ELF-1 (cell line): Measurements from ENCODE around the gene TKTL1.

Experiments used
- DNase-seq: peaks from one replicate; pipeline ENCODE4 v3.0.0-alpha.2; 2016; ENCODE audit warnings: low read depth, low spot score

TKTL1 gene

DNA sequence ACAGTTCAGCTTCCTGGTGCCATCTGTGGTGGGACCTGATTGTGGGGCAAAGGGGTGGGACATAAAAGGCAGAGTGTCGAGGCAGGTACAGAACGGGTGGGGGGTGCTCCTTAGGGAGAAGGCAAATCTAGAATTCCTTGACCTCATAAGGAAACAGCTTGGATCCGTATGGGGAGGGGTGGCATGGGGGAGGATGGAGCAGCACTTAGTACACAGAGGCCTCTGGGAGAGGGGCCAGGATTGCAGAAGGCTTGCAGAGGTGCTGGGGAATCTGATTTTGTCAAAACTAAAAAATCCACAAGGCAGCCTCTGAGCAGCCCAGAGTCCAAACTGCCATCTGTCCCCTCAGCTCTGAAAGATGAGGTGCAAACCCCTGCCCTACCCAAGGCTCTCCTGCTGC is 81.2 kb downstream of the TKTL1 start:
- no peak for DNase-seq

DNA sequence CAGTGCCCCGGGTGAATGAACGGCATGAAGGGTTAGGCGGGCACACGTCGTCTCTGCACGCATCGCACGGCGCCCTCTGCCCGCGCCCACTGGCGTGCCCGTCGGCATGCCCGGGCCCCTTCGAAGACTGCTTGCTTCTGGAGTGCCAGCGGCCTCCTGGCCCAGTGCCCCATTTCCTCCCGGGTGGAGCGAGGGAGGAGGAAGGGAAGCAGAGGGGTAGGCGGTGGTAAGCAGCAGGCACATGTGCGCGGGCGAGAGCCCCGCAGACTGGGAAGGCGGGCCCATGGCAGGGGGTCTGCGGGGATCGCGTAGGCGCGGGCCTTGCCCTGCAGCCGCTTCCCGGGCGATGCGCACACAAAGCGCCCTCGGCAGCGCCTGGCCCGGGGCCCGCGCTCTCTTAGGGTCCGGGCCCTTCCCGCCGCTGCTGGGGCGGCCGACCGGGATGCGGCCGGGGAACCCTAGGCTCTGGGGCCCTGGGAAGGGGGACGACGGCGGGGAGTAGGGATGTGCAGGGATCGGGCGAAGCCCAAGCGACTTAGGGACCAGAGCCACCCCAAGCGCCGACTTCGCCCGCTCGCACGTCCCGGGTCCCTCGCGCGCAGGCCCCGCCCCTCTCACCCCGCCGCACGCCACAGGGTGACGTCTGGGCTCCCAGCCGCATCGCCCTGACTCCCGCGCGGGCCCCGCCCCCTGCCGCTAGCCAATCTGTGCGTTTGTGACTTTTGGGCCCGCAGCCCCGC is 82.6 kb downstream of the TKTL1 start:
- no peak for DNase-seq

DNA sequence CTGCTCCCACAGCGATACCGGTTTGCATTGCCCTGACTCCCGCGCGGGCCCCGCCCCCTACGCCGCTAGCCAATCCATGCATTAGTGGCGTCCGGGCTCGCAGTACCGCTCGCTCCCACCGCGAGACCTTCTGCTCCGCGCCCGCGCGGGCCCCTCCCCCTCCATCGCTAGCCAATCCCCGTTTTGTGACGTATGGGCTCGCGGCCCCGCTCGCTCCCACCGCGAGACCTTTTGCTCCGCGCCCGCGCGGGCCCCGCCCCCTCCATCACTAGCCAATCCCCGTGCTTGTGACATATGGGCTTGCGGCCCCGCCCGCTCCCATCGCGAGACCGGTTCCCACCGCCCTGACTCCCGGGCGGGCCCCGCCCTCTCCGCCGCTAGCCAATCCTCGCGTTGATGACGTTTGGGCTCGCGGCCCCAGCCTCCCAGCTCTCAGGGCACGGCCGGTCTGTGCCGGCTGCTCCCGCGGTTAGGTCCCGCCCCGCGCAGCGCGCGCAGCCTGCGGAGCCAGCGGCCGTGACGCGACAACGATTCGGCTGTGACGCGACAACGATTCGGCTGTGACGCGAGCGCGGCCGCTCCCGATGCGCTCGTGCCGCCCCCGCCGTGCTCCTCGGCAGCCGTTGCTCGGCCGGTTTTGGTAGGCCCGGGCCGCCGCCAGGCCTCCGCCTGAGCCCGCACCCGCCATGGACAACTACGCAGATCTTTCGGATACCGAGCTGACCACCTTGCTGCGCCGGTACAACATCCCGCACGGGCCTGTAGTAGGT is 83.4 kb downstream of the TKTL1 start, which contains the start of gene EMD:
Gene EMD (plus strand): TSS at position 497 of the 770 bp plus-strand sequence. CDS start 190 bp downstream, at position 687.
- DNase-seq: peak; percentile 100

DNA sequence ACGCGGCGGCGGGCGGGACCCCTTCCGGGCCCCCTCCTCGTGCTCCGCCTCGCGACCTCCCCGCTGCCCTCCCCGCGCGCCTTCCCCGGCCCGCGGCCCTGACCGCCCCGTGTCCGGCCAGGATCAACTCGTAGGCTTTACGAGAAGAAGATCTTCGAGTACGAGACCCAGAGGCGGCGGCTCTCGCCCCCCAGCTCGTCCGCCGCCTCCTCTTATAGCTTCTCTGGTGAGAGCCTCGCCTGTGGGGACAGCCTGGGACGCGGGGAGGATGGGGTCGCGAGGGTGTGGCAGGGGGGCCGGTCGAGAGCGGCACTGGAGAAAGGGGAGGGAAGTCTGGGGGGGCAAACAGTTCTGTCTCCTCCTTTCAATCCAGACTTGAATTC is 84.0 kb downstream of the TKTL1 start:
- no peak for DNase-seq
